GM12891 (cell line): Measurements from ENCODE around the gene NEDD8.

Experiments used
- PAX5 ChIP-seq: IDR thresholded peaks from 2 replicates; pipeline ENCODE4 v1.6.1; 2011; ENCODE audit warnings: low read length, moderate library complexity, mild to moderate bottlenecking; ENCODE audit not compliant: insufficient read depth, severe bottlenecking
- POLR2A ChIP-seq: IDR thresholded peaks from 2 replicates; pipeline ENCODE4 v1.6.1; 2011; ENCODE audit warnings: low read depth, low read length, control low read depth
- POLR2AphosphoS5 ChIP-seq: IDR thresholded peaks from 2 replicates; pipeline ENCODE4 v1.6.1; 2011; ENCODE audit warnings: low read depth, low read length, control low read depth
- POU2F2 ChIP-seq: IDR thresholded peaks from 2 replicates; pipeline ENCODE4 v1.6.1; 2011; ENCODE audit warnings: low read depth, mild to moderate bottlenecking, control low read depth, low read length, moderate library complexity
- SPI1 ChIP-seq: IDR thresholded peaks from 2 replicates; pipeline ENCODE4 v1.6.1; 2011; ENCODE audit warnings: low read depth, low read length, control low read depth
- TAF1 ChIP-seq: IDR thresholded peaks from 2 replicates; pipeline ENCODE4 v1.6.1; 2011; ENCODE audit warnings: low read depth, low read length, control low read depth

DNA sequence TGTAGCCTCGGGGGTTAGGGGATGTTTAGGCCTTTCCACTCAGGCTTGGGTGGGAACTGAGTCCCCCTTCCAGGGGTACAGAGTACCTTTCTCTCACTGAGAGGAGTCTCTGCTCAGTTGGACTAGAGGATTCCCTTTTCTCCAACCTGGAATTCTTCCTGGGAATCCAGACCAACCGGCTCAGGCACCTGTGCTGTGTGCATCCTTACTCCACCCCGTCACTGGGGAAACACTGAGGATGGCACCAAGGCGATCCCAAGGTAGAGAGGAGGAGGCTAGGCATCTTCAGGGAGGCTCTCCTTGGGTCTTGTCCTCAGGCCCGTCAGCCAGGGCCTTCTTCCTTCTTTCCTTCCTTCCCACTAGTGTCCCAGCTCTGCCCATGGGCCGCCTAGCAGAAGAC lies 31.7 kb upstream of the NEDD8 start:
- no peak; the same call in 1 of the 2 replicates for TF ChIP-seq POLR2AphosphoS5
- no peak for TF ChIP-seq POLR2A
- no peak for TF ChIP-seq TAF1
- no peak for TF ChIP-seq POU2F2
- TF ChIP-seq PAX5, result no peak
- no peak for TF ChIP-seq SPI1
